Lung (tissue), 12 donors: ENCODE measurements around the gene PADI4. TPM values are rescaled to one million over a fixed set of nuclear protein-coding genes. Genes with fewer than 3 reads are reported as not detected.
A peak's percentile ranks its signal among the peaks of the same experiment; 100 is the strongest.

Source experiments
- ATAC-seq: fragments of 200-7000 bp; cut with Tn5 transposase; one replicate; pipeline ENCODE4 v1.9.1; 2020; ENCODE audit warnings: moderate number of reproducible peaks; ENCODE audit not compliant: insufficient read depth, low FRiP score
- DNase-seq, 3 donors: peaks; one replicate each; pipeline ENCODE4 v3.0.0-alpha.2; 2013 to 2017
- H3K27ac ChIP-seq, 2 donors: one replicate each; pipeline ENCODE4 v1.5.1; 2013; ENCODE audit warnings: mild to moderate bottlenecking in 2 of 2, moderate library complexity in 2 of 2, control low read depth in 1 of 2, inconsistent platforms in 1 of 2, low read depth in 1 of 2, low read length in 1 of 2
- H3K27me3 ChIP-seq, 3 donors: one replicate each; pipeline ENCODE4 v1.5.1; 2013; ENCODE audit warnings: low read length in 2 of 3; ENCODE audit not compliant: control insufficient read depth in 3 of 3, insufficient read depth in 3 of 3
- H3K36me3 ChIP-seq, 4 donors: one replicate each; pipeline ENCODE4 v1.5.1; 2013; ENCODE audit warnings: low read length in 4 of 4, mild to moderate bottlenecking in 1 of 4, moderate library complexity in 1 of 4; ENCODE audit not compliant: control insufficient read depth in 4 of 4, insufficient read depth in 4 of 4
- H3K4me1 ChIP-seq, 5 donors: one replicate each; pipeline ENCODE4 v1.5.1; 2013; ENCODE audit warnings: low read length in 5 of 5, mild to moderate bottlenecking in 2 of 5, moderate library complexity in 1 of 5; ENCODE audit not compliant: control insufficient read depth in 5 of 5, insufficient read depth in 5 of 5
- H3K4me3 ChIP-seq: one replicate; pipeline ENCODE4 v1.5.1; 2013; ENCODE audit warnings: mild to moderate bottlenecking, control low read depth, moderate library complexity
- H3K9ac ChIP-seq, 2 donors: one replicate each; pipeline ENCODE4 v1.5.1; 2013; ENCODE audit warnings: low read length in 2 of 2, control low read depth in 1 of 2; ENCODE audit not compliant: insufficient read depth in 1 of 2
- H3K9me3 ChIP-seq, 4 donors: one replicate each; pipeline ENCODE4 v1.5.1; 2013; ENCODE audit warnings: low read length in 3 of 4, mild to moderate bottlenecking in 1 of 4, moderate library complexity in 1 of 4; ENCODE audit not compliant: control insufficient read depth in 4 of 4, insufficient read depth in 3 of 4
- CTCF ChIP-seq: IDR thresholded peaks from 2 replicates; pipeline ENCODE4 v1.5.1; 2012; ENCODE audit warnings: mild to moderate bottlenecking; ENCODE audit errors: control extremely low read depth, extremely low read depth
- WGBS, 2 donors: extraction: QIAGEN DNeasy Blood & Tissue Kit; methylation state at CpG; one replicate each; pipeline ENCODE4 v1.1.7; 2013; 5-methylcytosine and 5-hydroxymethylcytosine counted together
- polyA plus RNA-seq, 2 donors: library from polyadenylated mRNA; stranded (reverse); fragments of 200-250 nt; gene quantifications; one replicate each; pipeline ENCODE4 v1.2.1, GENCODE V29; 2013
- total RNA-seq, 2 donors: library from RNA; depleted of rRNA in 1 of 2; stranded (reverse); fragments of >200 nt in 1 of 2; gene quantifications; one replicate each; pipeline ENCODE4 v1.2.1, GENCODE V29; 2014 to 2021
- donor health status: control.
- donor health status: control.
- donor health status: Bipolar disorder and iron deficiency.
- donor health status: healthy.
- donor health status: DM: yes; HTN: yes; CAD: no.

PADI4 gene
- total and polyA plus RNA-seq, 4 donors, result 1.7 to 22.5 (median 14.2) TPM

DNA sequence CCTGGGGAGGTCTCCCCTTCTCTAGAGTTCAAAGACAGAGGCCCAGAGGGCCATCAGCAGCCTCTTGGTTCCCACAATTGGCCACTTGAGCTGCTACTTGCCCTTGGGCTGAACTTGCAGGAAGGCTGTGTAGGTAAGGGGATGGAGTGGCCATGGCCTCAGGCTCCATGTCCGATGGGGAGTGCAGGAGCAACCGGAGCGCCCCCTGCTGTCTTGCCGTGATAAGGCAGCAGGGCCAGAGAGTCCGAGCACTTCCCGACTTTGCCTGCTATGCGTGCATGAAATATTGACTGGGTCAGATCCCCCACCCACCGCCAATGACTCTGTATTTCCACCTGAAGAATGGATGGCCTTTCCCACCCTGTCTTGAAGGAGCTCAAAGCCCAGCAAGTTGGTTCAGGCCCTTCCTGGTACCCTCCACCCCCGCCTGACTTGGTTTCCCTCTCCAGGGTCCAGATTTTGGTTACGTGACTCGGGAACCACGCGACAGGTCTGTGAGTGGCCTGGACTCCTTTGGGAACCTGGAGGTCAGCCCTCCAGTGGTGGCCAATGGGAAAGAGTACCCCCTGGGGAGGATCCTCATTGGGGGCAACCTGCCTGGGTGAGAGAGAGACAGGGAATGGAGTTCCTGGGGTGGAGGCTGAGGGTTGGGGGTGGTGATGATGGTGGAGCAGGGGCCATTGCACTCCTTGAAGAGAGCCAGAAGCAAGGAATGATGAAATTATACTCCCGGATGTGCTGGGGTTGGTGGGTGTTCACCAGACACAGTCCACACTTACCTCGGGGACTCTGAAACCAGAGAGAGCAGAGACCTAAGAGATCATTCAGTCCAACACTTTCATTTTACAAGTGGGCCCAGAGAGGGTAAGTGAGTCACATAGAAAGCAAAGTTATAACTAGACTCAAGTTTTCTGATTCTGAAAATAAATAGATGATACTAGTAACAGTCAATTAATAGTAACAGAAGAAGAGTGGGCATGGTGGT lies 33.5 kb upstream of the PADI4 start:
- 41 to 50% methylated on average over 15 of the region's 15 CpGs for WGBS, 2 donors
- H3K4me3 ChIP-seq, result no peak overlapping the region
- peak; percentile 11 to 60 (median 33) for DNase-seq
- no peak for ATAC-seq
- no peak overlapping the region for H3K27ac ChIP-seq
- no peaks in the 10 kb centered on the region for H3K36me3 ChIP-seq
- H3K4me1 ChIP-seq, result no peaks in the 10 kb centered on the region
- H3K27me3 ChIP-seq, result no peaks in the 10 kb centered on the region
- H3K9me3 ChIP-seq, result no peaks in the 10 kb centered on the region
- TF ChIP-seq CTCF, result no peak
- no peak overlapping the region for H3K9ac ChIP-seq

- H3K9me3 ChIP-seq, result no peaks in the 10 kb centered on the region
- H3K27me3 ChIP-seq, result peaks cover 0 to 3% (median 0%) of the 10 kb centered on the region in 3 donors
- no peaks in the 10 kb centered on the region for H3K4me1 ChIP-seq
- no peak overlapping the region for H3K9ac ChIP-seq
- ATAC-seq, result no peak
- WGBS, 2 donors, result 25 to 36% methylated on average over 11 of the region's 11 CpGs
- H3K4me3 ChIP-seq, result no peak overlapping the region
- DNase-seq, result no peak
- no peak overlapping the region for H3K27ac ChIP-seq
- no peaks in the 10 kb centered on the region for H3K36me3 ChIP-seq
- no peak for TF ChIP-seq CTCF
Measured at GRCh38 chr1:17276568-17276967, 31.4 kb upstream of the PADI4 start.

DNA sequence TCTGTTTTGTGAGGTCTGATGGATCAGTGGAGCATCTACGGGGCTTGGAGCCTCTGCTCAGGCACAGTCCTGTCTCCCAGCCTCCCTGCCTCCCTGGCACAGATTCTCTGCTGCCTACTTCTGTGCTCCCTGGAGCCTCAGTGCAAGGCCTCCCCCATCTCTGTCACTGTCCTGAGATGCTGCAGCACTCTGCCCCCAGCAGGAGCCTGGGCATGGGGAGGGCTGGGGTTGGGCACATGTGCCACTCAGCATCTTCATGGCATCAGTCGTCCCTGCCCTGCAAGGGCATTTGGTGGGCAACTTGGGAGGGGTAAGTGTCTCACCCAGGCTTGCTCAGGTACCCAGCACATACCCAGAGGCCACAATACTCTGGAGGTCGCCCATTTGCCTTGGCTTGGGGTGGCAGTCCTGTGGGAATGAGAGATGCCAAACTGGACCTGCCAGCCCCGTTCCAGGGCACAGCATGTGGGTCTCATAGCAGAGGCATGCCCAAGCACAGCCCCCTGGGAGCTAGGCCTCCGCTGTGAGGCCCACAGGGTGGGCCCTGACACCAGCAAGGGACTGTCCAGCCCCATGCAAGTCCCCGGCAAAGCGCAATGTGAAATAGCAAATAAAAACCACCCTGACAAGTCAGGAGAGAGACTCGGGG lies 30.4 kb upstream of the PADI4 start:
- ATAC-seq (no peak), DNase-seq (no peak)
- 81 to 90% methylated on average over 8 of the region's 8 CpGs for WGBS, 2 donors
- H3K4me1 ChIP-seq, result no peaks in the 10 kb centered on the region
- H3K27me3 ChIP-seq, result peaks cover 0 to 3% (median 0%) of the 10 kb centered on the region in 3 donors
- no peak overlapping the region for H3K4me3 ChIP-seq
- H3K9ac ChIP-seq, result no peak overlapping the region
- no peaks in the 10 kb centered on the region for H3K9me3 ChIP-seq
- no peaks in the 10 kb centered on the region for H3K36me3 ChIP-seq
- TF ChIP-seq CTCF, result no peak
- H3K27ac ChIP-seq, result no peak overlapping the region
